ENCODE data around the gene FBRS. TPM values are rescaled to one million over a fixed set of nuclear protein-coding genes. Genes with fewer than 3 reads are reported as not detected.
A peak's percentile ranks its signal among the peaks of the same experiment; 100 is the strongest.

FBRS gene
- total RNA-seq, 4 donors from 2014 or later, result 51.2 to 167 (median 72.2) TPM

GRCh38 chr16:30654856-30655255 is 3.4 kb upstream of the FBRS start:
- no peak for DNase-seq
- H3K9me3 ChIP-seq, result no peaks in the 10 kb centered on the region
- no peaks in the 10 kb centered on the region for H3K27me3 ChIP-seq
- H3K27ac ChIP-seq, result no peak overlapping the region
- no peak for TF ChIP-seq POLR2A (IDR thresholded peaks at IDR 0.05)
- TF ChIP-seq, protein P1, sequence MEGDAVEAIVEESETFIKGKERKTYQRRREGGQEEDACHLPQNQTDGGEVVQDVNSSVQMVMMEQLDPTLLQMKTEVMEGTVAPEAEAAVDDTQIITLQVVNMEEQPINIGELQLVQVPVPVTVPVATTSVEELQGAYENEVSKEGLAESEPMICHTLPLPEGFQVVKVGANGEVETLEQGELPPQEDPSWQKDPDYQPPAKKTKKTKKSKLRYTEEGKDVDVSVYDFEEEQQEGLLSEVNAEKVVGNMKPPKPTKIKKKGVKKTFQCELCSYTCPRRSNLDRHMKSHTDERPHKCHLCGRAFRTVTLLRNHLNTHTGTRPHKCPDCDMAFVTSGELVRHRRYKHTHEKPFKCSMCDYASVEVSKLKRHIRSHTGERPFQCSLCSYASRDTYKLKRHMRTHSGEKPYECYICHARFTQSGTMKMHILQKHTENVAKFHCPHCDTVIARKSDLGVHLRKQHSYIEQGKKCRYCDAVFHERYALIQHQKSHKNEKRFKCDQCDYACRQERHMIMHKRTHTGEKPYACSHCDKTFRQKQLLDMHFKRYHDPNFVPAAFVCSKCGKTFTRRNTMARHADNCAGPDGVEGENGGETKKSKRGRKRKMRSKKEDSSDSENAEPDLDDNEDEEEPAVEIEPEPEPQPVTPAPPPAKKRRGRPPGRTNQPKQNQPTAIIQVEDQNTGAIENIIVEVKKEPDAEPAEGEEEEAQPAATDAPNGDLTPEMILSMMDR (IDR thresholded peaks at IDR 0.05), result no peak
- peaks cover 0 to 29% (median 10%) of the 10 kb centered on the region in 4 donors for H3K4me1 ChIP-seq
- H3K36me3 ChIP-seq, result peaks cover 0 to 44% (median 2%) of the 10 kb centered on the region in 3 donors
- no peak overlapping the region for H3K4me3 ChIP-seq

- H3K27ac ChIP-seq, result no peak overlapping the region
- DNase-seq, result no peak
- H3K4me3 ChIP-seq, result no peak overlapping the region
- TF ChIP-seq, protein P1 (IDR thresholded peaks at IDR 0.05), result no peak
- no peak for TF ChIP-seq POLR2A (IDR thresholded peaks at IDR 0.05)
- peaks cover 0 to 38% (median 19%) of the 10 kb centered on the region in 4 donors for H3K4me1 ChIP-seq
- no peaks in the 10 kb centered on the region for H3K9me3 ChIP-seq
- no peaks in the 10 kb centered on the region for H3K27me3 ChIP-seq
- H3K36me3 ChIP-seq, result peaks cover 0 to 44% (median 2%) of the 10 kb centered on the region in 3 donors
Measured at GRCh38 chr16:30655815-30656347, 2.4 kb upstream of the FBRS start.

DNA sequence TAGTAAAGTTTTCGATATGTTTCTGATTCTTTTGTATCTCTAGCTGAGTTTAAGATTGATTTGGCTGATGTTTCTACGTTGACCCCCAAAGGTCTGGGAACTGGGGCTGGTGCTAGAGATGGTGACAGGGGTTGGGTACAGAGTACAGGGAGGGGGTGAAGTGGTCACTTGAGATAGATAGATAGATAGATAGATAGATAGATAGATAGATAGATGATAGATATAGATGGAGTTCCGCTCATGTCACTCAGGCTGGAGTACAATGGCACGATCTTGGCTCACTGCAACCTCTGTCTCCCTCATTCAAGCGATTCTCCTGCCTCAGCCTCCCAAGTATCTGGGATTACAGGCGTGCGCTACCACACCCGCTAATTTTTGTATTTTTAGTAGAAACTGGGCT is 1.8 kb upstream of the FBRS start:
- no peak overlapping the region for H3K4me3 ChIP-seq
- peak overlapping the region in 2 of 4 donors; percentile 79 to 98 for H3K27ac ChIP-seq
- TF ChIP-seq POLR2A (IDR thresholded peaks at IDR 0.05), result no peak
- TF ChIP-seq, protein P1 (IDR thresholded peaks at IDR 0.05), result no peak
- DNase-seq, result no peak
- H3K36me3 ChIP-seq, result peaks cover 0 to 47% (median 2%) of the 10 kb centered on the region in 3 donors
- H3K9me3 ChIP-seq, result no peaks in the 10 kb centered on the region
- H3K4me1 ChIP-seq, result peaks cover 4 to 43% (median 24%) of the 10 kb centered on the region in 4 donors
- no peaks in the 10 kb centered on the region for H3K27me3 ChIP-seq

GRCh38 chr16:30656974-30657865 is 1.0 kb upstream of the FBRS start:
- DNase-seq, result no peak
- TF ChIP-seq POLR2A (IDR thresholded peaks at IDR 0.05), result no peak
- TF ChIP-seq, protein P1 (IDR thresholded peaks at IDR 0.05), result no peak
- H3K9me3 ChIP-seq, result no peaks in the 10 kb centered on the region
- peaks cover 0 to 55% (median 2%) of the 10 kb centered on the region in 3 donors for H3K36me3 ChIP-seq
- peak overlapping the region; percentile 79 to 99 (median 98) for H3K27ac ChIP-seq
- peak overlapping the region; percentile 19 to 99 (median 50) for H3K4me3 ChIP-seq
- no peaks in the 10 kb centered on the region for H3K27me3 ChIP-seq
- H3K4me1 ChIP-seq, result peaks cover 4 to 43% (median 25%) of the 10 kb centered on the region in 4 donors

- peak; percentile 84 to 98 (median 88) for DNase-seq
- Histone ChIP-seq H3K4me3 (peak overlapping the region; percentile 74 to 99 (median 92)), H3K36me3 (peaks cover 0 to 57% (median 0%) of the 10 kb centered on the region in 3 donors), H3K27ac (peak overlapping the region; percentile 95 to 99 (median 98)), H3K27me3 (no peaks in the 10 kb centered on the region), H3K4me1 (peaks cover 4 to 53% (median 28%) of the 10 kb centered on the region in 4 donors), H3K9me3 (no peaks in the 10 kb centered on the region)
- TF ChIP-seq, protein P1 (IDR thresholded peaks at IDR 0.05), result peak in 4 of 6 experiments; percentile 5 to 25 (median 16)
- peak in 1 of 2 donors; percentile 20 for TF ChIP-seq POLR2A (IDR thresholded peaks at IDR 0.05)
Measured at GRCh38 chr16:30658731-30659506, 688 bp downstream of the FBRS start.
